ENCODE measurements around the gene PMP22. TPM values are rescaled to one million over a fixed set of nuclear protein-coding genes. Genes with fewer than 3 reads are reported as not detected.

Gene PMP22
- total RNA-seq, 4 donors from 2014 or later = 171 to 253 (median 237) TPM

GRCh38 chr17:15236281-15237105 is 28.6 kb downstream of the PMP22 start:
- no peak for DNase-seq (ENCODE audit: extremely low spot score)
- Histone ChIP-seq H3K4me1 (peaks cover 76 to 96% (median 87%) of the 10 kb centered on the region in 4 donors), H3K27me3 (no peaks in the 10 kb centered on the region), H3K4me3 (no peak overlapping the region), H3K27ac (replicated peaks in 1 of 4) (no peak overlapping the region), H3K9me3 (no peaks in the 10 kb centered on the region), H3K36me3 (peaks cover 52 to 93% (median 85%) of the 10 kb centered on the region in 4 donors)
- intact Hi-C loops (cut with DNase I) = no loop called here
- TF ChIP-seq CTCF (IDR thresholded peaks at IDR 0.05) (no peak), POLR2AphosphoS5 (IDR thresholded peaks at IDR 0.05) (no peak), POLR2A (IDR thresholded peaks at IDR 0.05; ENCODE audit: low read depth) (no peak), EP300 (IDR thresholded peaks at IDR 0.05) (no peak)
- 71% methylated on average over 10 of the region's 10 CpGs for WGBS

GRCh38 chr17:15233971-15234370 is 31.2 kb downstream of the PMP22 start:
- H3K36me3 ChIP-seq = peaks cover 68 to 100% (median 100%) of the 10 kb centered on the region in 4 donors
- no peak for TF ChIP-seq EP300 (IDR thresholded peaks at IDR 0.05)
- TF ChIP-seq CTCF (IDR thresholded peaks at IDR 0.05) = no peak
- TF ChIP-seq POLR2AphosphoS5 (IDR thresholded peaks at IDR 0.05) = no peak
- TF ChIP-seq POLR2A (IDR thresholded peaks at IDR 0.05; ENCODE audit: low read depth) = no peak
- 84% methylated on average over 7 of the region's 7 CpGs for WGBS

DNA sequence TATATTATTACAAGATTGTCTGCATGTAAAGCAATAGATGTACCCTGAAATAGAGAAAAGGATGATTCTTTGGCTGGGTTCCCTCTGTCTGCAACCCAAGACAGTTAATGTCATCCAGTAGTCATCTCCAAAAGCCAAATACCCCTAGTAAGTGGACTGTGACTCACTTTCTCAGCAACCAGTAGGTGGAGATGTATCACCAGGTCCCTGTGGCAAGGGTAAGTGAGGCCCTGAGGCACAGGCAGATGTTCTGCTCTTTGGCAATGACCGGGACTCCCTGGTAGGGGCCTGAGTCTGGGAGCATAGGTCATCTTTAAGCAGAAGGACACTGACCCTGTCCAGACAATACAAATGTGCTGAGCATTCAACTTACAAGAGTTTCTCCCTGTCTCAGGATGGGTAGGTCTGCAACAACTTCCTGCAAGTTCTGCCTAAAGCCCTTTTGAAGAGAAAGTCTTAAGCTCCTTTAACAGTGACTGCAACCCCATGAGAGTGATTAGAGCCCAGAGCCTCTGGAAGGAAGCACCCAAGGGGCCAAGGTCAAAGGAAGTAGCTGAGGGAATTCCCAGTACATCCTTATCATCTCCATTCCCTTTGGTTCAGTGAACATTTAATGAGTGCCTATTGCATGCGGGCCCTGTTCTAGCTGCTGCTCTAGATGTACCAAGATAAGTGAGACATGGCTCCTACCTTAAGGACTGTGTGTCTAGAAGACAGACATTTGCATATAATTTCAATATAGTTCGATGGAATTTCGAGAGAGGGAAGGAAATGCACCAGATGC is 31.9 kb downstream of the PMP22 start:
- Histone ChIP-seq H3K4me1 (peaks cover 55 to 64% (median 59%) of the 10 kb centered on the region in 4 donors), H3K4me3 (no peak overlapping the region), H3K27ac (replicated peaks in 1 of 4) (no peak overlapping the region), H3K27me3 (no peaks in the 10 kb centered on the region), H3K9me3 (no peaks in the 10 kb centered on the region), H3K36me3 (peaks cover 64 to 100% (median 98%) of the 10 kb centered on the region in 4 donors)
- DNase-seq (ENCODE audit: extremely low spot score) = no peak
- 84% methylated on average over 4 of the region's 4 CpGs for WGBS
- TF ChIP-seq POLR2AphosphoS5 (IDR thresholded peaks at IDR 0.05) (no peak), CTCF (IDR thresholded peaks at IDR 0.05) (peak in 2 of 3 experiments; percentile 5 to 24)
- intact Hi-C loops (cut with DNase I) = no loop called here

More at GRCh38 chr17:15233971-15234370, 31.2 kb downstream of the PMP22 start:
- DNase-seq (ENCODE audit: extremely low spot score) = no peak
- Histone ChIP-seq H3K4me3 (no peak overlapping the region), H3K9me3 (no peaks in the 10 kb centered on the region), H3K4me1 (peaks cover 57 to 72% (median 66%) of the 10 kb centered on the region in 4 donors), H3K27me3 (no peaks in the 10 kb centered on the region), H3K27ac (replicated peaks in 1 of 4) (no peak overlapping the region)
- intact Hi-C loops (cut with DNase I) = no loop called here

DNA sequence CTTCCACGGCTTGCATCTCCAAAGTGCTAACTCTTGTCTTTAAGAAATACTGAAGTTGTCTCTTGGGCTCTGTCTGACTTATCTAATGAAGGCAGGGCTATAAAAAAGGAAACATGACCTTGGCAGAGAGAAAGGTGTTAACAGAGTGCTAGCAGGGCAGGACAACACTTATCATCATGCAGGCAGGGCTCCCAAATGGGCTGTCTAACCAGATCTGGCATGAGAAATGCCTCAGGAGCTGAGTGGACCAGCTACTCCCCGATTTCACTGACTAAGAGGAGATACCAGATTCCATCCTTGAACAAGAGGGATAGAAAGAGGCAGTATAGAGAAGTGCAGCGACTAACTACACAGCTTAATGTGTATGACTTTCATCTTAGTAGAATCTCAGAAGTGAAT is 32.6 kb downstream of the PMP22 start:
- WGBS = 70% methylated on average over 3 of the region's 3 CpGs
- no peak for TF ChIP-seq EP300 (IDR thresholded peaks at IDR 0.05)
- TF ChIP-seq POLR2AphosphoS5 (IDR thresholded peaks at IDR 0.05) = no peak
- TF ChIP-seq POLR2A (IDR thresholded peaks at IDR 0.05; ENCODE audit: low read depth) = no peak
- TF ChIP-seq CTCF (IDR thresholded peaks at IDR 0.05) = no peak
- peaks cover 51 to 59% (median 54%) of the 10 kb centered on the region in 4 donors for H3K4me1 ChIP-seq
- no peak overlapping the region for H3K4me3 ChIP-seq
- H3K27me3 ChIP-seq = no peaks in the 10 kb centered on the region
- DNase-seq (ENCODE audit: extremely low spot score) = no peak
- H3K36me3 ChIP-seq = peaks cover 58 to 95% (median 91%) of the 10 kb centered on the region in 4 donors
- H3K27ac ChIP-seq (replicated peaks in 1 of 4) = peak overlapping the region in 1 of 4 donors; percentile 1
- H3K9me3 ChIP-seq = no peaks in the 10 kb centered on the region
- intact Hi-C loops (cut with DNase I) = no loop called here
